Left ventricle myocardium inferior (tissue), 1 donor: Measurements from ENCODE around the gene DPH2. TPM values are rescaled to one million over a fixed set of nuclear protein-coding genes. Genes with fewer than 3 reads are reported as not detected.

Source experiments
- DNase-seq: peaks from one replicate; pipeline ENCODE4 v3.0.0-alpha.2; 2020
- H3K27ac ChIP-seq: fragments of 200-600 bp; replicated peaks from 2 replicates; pipeline ENCODE4 v1.8.0; 2021
- H3K27me3 ChIP-seq: fragments of 200-600 bp; 2 replicates; pipeline ENCODE4 v1.8.0; 2021; ENCODE audit warnings: low read depth
- H3K36me3 ChIP-seq: fragments of 200-600 bp; 2 replicates; pipeline ENCODE4 v1.8.0; 2021
- H3K4me1 ChIP-seq: fragments of 200-600 bp; 2 replicates; pipeline ENCODE4 v1.8.0; 2021
- H3K4me3 ChIP-seq: fragments of 200-600 bp; 2 replicates; pipeline ENCODE4 v1.8.0; 2021; ENCODE audit warnings: mild to moderate bottlenecking, moderate library complexity
- H3K9me3 ChIP-seq: fragments of 200-600 bp; replicated peaks from 2 replicates; pipeline ENCODE4 v1.8.0; 2021
- intact Hi-C: fragments of 100-400 bp; cut with micrococcal nuclease; formaldehyde crosslinking; loops from one replicate; pipeline ENCODE4 v1.11.0; 2022
- total RNA-seq: library from RNA; stranded (reverse); fragmentation: NEBNext Ultra II Directional; extraction: Animal tissue kit (Norgen Biotek cat#: 25700); gene quantifications from one replicate; pipeline ENCODE4 v1.2.1, GENCODE V29; 2021
- TF ChIP-seq, protein P1 (sequence below): fragments of 200-600 bp; IDR thresholded peaks from 2 replicates; pipeline ENCODE4 v1.8.0; 2021; ENCODE audit warnings: antibody characterized with exemption, mild to moderate bottlenecking, borderline replicate concordance
- donor health status: DM: no; HTN: yes; CAD: no; lungs with severe emphysema.

The DPH2 gene
- total RNA-seq, 1 donor from 2014 or later, result 18.2 TPM

DNA sequence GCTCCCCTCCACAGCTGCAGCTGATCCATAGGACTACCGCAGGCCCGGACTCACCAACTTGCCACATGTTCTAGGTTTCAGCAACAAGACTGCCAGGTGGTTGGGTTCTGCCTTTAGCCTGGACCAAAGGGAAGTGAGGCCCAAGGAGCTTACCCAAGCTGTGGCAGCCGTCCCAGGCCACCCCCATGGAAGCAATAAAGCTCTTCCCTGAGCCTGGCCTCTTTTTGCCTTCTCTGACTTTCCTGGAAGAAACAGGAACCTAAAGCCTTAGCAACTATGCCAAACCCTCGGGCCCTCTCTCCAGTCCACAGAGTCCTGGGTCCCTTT is 38.9 kb upstream of the DPH2 start:
- intact Hi-C loops, result no loop called here
- Histone ChIP-seq H3K36me3 (peaks cover 9% of the 10 kb centered on the region), H3K27me3 (peaks cover 34% of the 10 kb centered on the region), H3K27ac (no peak overlapping the region), H3K9me3 (no peaks in the 10 kb centered on the region), H3K4me1 (peaks cover 28% of the 10 kb centered on the region), H3K4me3 (no peak overlapping the region)
- no peak for DNase-seq
- TF ChIP-seq, protein P1, sequence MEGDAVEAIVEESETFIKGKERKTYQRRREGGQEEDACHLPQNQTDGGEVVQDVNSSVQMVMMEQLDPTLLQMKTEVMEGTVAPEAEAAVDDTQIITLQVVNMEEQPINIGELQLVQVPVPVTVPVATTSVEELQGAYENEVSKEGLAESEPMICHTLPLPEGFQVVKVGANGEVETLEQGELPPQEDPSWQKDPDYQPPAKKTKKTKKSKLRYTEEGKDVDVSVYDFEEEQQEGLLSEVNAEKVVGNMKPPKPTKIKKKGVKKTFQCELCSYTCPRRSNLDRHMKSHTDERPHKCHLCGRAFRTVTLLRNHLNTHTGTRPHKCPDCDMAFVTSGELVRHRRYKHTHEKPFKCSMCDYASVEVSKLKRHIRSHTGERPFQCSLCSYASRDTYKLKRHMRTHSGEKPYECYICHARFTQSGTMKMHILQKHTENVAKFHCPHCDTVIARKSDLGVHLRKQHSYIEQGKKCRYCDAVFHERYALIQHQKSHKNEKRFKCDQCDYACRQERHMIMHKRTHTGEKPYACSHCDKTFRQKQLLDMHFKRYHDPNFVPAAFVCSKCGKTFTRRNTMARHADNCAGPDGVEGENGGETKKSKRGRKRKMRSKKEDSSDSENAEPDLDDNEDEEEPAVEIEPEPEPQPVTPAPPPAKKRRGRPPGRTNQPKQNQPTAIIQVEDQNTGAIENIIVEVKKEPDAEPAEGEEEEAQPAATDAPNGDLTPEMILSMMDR, result no peak

DNA sequence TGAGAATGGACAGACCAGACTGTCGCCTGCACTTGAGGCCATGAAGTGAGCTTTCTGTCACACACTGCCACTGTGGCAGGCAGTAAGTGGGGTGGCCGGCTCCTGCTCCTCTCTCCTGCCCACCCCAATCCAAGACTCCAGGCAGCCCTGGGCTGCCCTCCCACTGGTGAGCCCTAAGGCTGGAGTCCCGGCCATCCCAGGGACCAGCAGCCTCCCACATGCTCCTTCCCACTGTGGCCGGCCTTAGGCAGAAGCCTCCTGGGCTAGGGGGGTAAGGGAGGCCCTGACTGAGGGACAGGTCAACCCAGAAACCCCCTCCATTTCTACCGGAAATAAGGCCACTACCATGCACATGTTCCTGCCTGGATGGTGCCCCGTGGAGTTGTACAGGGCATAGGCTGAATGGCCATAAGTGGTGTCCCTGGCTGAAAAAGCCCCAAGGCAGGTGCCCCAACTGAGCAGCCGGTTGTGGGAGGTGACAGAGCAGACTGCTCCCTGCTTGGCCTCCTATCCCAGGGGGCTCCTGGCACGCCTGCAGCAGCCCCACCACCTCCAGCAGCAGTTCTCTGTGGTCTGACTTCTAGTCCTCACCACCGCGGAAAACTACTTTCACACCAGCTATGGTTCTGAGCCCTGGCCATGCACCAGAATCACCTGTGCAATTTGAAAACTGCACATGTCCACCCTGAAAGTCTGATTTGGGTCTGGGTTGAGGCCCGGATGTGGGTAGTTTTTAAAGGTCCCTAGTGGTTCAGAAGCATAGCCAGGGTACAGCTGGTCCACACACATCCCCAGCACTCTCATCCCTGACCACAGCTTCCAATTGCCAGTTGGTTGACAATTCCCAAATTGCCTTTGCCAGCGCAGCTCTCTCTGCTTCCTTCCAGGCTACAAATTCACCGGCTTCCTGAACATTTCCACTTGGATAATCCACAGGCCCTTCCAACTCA is 37.8 kb upstream of the DPH2 start:
- Histone ChIP-seq H3K36me3 (no peaks in the 10 kb centered on the region), H3K4me1 (peaks cover 36% of the 10 kb centered on the region), H3K9me3 (no peaks in the 10 kb centered on the region), H3K4me3 (no peak overlapping the region), H3K27ac (no peak overlapping the region), H3K27me3 (peaks cover 40% of the 10 kb centered on the region)
- intact Hi-C loops, result no loop called here
- TF ChIP-seq, protein P1, result no peak
- DNase-seq, result no peak

DNA sequence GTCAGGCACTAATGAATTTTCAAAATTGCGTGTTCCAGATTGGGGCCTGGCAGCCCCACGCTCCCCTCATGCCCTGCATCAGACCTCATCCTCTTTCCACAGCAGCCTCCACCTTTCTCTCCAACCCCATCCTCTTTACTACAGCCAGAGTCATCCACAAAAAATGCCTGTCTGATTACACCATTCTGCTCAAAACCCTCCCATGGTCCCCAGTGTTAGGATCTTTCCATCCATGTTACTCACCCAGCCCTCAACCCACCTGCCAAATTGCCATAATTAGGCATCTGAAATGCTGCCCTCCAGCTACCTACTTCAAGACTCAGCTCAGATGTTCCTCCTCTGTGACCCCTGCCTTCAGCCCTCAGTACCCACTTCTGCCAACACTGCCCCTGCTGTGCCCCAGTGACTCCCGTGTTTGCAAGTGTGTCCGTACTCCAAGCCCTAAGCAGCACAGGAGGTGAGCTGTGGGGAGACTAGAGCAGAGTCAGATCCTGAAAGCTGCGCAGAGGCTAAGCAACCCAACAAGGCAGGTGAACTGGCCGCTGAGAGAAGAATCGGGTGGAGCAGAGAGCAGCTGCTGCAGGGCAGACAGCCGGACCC is 36.9 kb upstream of the DPH2 start:
- TF ChIP-seq, protein P1, result no peak
- DNase-seq, result no peak
- intact Hi-C loops, result no loop called here
- Histone ChIP-seq H3K4me1 (peaks cover 36% of the 10 kb centered on the region), H3K36me3 (no peaks in the 10 kb centered on the region), H3K27ac (no peak overlapping the region), H3K4me3 (peak overlapping the region; percentile 59), H3K27me3 (peaks cover 40% of the 10 kb centered on the region), H3K9me3 (no peaks in the 10 kb centered on the region)

DNA sequence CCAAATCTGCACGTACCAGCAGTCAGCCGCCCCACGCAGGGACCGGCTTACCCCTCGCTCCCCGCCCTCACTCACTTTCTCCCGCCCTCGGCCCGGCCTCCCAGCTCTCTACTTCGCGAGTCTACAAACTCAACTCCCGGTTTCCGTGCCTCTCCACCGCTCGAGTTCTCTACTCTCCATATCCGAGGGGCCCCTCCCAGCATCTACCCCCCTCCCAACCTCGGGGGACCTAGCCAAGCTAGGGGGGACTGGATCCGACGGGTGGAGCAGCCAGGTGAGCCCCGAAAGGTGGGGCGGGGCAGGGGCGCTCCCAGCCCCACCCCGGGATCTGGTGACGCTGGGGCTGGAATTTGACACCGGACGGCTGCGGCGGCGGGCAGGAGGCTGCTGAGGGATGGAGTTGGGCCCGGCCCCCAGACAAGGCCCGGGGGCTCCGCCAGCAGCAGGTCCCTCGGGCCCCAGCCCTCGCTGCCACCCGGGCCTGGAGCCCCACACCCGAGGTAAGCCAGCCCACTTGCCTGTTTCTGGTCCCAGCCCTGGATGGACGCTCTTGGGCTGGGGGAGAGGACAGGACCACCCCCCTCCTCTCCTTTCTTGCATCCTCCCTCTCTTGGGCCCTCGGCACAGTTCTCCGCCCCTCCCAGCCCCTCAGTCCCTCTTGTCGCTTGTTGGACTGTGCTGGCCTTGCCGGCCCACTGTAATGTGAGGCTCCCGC is 36.3 kb upstream of the DPH2 start, which contains the start of gene ARTN:
TSS of gene ARTN (plus strand) at position 416 of the 715 bp plus-strand sequence. CDS start 1,856 bp downstream, outside the sequence.
- Histone ChIP-seq H3K36me3 (no peaks in the 10 kb centered on the region), H3K27ac (no peak within 1 kb of the TSS), H3K4me1 (peaks cover 39% of the 10 kb centered on the region), H3K9me3 (no peaks in the 10 kb centered on the region), H3K4me3 (peak within 1 kb of the TSS; percentile 59), H3K27me3 (peaks cover 40% of the 10 kb centered on the region)
- DNase-seq, result no peak
- TF ChIP-seq, protein P1, result no peak
- intact Hi-C loops, result no loop called here

DNA sequence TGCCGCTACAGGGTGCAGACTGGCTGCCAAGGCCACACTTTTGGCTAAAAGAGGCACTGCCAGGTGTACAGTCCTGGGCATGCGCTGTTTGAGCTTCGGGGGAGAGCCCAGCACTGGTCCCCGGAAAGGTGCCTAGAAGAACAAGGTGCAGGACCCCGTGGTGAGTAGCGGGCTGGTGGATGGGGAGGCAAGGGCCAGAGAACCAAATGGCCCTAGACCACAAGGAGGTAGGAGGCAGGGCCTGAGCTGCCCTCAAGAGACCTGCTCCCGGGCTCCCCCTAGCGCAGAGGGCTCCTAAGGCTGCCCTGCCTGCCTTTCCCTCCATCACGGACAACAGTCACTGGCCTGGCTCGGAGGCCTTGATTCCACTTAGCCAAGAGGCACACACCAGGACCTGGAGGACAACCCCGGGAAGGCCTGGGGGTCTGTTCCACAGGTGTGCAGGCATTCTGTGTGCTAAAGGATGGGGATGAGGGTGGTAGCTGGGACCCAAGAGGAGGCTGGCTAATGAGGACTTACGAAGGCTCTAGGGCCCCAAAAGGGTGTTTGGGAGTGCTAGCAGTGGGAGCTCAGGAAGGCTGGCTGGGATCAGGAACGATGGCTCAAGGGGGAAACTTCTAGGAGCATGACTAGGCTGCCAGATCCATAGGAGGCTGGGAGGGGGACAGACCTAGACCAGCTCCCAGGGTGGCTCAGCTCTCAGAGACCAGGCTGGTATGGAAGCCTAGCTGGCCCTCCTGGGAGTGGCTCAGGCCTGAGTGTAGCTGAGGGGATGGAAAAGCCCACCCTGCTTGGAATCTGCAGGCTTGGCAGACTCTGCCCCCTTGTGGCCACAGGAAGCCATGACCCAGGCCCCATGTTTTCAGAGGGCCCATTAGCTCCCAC is 35.5 kb upstream of the DPH2 start:
- intact Hi-C loops, result no loop called here
- Histone ChIP-seq H3K27ac (no peak overlapping the region), H3K9me3 (no peaks in the 10 kb centered on the region), H3K4me1 (peaks cover 44% of the 10 kb centered on the region), H3K27me3 (peaks cover 40% of the 10 kb centered on the region), H3K4me3 (peak overlapping the region; percentile 59), H3K36me3 (no peaks in the 10 kb centered on the region)
- peak; percentile 42 for DNase-seq
- TF ChIP-seq, protein P1, result peak; percentile 84
